Epidermal melanocyte (primary cell): ENCODE data around the gene VDAC2.
"Not testable (repeated sequence)": the region's sequence is repeated elsewhere in the genome, so short reads cannot be mapped to it uniquely, and the experiment has no call there.

ENCODE experiments used
- DNase-seq: peaks from one replicate; pipeline ENCODE4 v3.0.0; 2011; ENCODE audit warnings: low spot score; ENCODE audit not compliant: insufficient read length

The VDAC2 gene, protein sequence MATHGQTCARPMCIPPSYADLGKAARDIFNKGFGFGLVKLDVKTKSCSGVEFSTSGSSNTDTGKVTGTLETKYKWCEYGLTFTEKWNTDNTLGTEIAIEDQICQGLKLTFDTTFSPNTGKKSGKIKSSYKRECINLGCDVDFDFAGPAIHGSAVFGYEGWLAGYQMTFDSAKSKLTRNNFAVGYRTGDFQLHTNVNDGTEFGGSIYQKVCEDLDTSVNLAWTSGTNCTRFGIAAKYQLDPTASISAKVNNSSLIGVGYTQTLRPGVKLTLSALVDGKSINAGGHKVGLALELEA

GRCh38 chr10:75210282-75211006 lies at the start of gene VDAC2:
Gene VDAC2, plus strand, starts transcription at chr10:75210796. Its CDS starts 363 bp downstream, at chr10:75211159.
- DNase-seq: peak; percentile 85

- DNase-seq: no peak
Measured at GRCh38 chr10:75165684-75166622, 44.6 kb upstream of the VDAC2 start.

GRCh38 chr10:75166623-75166972 lies 44.0 kb upstream of the VDAC2 start:
- DNase-seq: no peak

- no peak for DNase-seq
Measured at GRCh38 chr10:75168275-75168674, 42.3 kb upstream of the VDAC2 start.

GRCh38 chr10:75170215-75170614 lies 40.4 kb upstream of the VDAC2 start:
- DNase-seq: no peak

- DNase-seq: no peak
Measured at GRCh38 chr10:75175046-75175445, 35.5 kb upstream of the VDAC2 start.

- DNase-seq: no peak
Measured at GRCh38 chr10:75176046-75176445, 34.5 kb upstream of the VDAC2 start.

- no peak for DNase-seq
Measured at GRCh38 chr10:75176736-75177135, 33.9 kb upstream of the VDAC2 start.

DNA sequence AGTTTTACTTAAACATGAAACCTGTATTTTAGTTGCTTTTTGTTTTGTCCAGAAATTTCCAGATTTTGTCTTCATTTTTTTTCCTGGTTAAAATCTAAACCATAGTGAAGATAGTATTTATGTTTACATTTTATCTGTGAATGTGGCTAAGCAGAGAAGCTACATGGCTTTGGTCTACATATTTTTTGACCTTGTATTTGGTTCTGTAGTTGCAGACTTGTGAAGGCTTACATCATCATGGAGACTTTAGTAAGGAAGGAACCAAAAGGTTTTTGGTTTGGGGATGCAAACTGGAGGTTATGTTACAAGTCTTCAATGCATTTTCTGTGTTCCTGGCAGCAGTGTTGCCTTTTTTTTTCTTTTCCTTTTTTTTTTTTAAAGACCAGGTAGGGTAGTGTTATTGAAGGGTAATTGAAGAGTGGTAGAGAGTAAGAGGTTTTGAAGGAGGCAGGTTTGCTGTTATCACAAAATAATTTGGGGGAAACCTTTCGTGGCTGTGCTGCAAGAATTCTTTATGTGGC lies 30.9 kb upstream of the VDAC2 start:
- DNase-seq: no peak

GRCh38 chr10:75180592-75180991 lies 30.0 kb upstream of the VDAC2 start:
- no peak for DNase-seq

- no peak for DNase-seq
Measured at GRCh38 chr10:75181073-75181472, 29.5 kb upstream of the VDAC2 start.

- DNase-seq: no peak
Measured at GRCh38 chr10:75186310-75186709, 24.3 kb upstream of the VDAC2 start.

DNA sequence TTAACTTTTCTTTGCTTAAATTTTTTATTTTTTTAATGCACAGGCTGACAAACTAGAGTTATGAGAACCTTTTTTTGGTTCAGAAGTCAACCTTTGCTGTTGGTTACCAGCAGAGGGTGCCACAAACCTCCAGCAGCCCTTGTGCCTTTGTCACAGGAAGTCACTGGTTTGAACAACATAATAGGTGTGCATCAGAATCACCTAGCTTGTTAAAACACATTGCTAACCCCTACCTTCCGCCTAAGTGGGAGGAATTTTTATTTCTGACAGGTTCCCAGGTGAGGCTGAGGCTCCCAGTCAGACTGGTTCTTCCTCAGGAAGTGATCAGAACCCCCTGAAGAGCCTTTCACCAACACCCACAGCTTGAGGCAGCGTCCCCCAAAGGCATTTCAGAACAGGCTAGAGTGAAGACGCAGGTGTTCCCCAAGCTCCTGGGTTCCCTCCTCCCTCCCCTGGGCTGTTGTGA lies 22.6 kb upstream of the VDAC2 start:
- DNase-seq: no peak

GRCh38 chr10:75188522-75188921 lies 22.1 kb upstream of the VDAC2 start:
- DNase-seq: not testable (repeated sequence)

- no peak for DNase-seq
Measured at GRCh38 chr10:75189266-75190096, 21.1 kb upstream of the VDAC2 start.

DNA sequence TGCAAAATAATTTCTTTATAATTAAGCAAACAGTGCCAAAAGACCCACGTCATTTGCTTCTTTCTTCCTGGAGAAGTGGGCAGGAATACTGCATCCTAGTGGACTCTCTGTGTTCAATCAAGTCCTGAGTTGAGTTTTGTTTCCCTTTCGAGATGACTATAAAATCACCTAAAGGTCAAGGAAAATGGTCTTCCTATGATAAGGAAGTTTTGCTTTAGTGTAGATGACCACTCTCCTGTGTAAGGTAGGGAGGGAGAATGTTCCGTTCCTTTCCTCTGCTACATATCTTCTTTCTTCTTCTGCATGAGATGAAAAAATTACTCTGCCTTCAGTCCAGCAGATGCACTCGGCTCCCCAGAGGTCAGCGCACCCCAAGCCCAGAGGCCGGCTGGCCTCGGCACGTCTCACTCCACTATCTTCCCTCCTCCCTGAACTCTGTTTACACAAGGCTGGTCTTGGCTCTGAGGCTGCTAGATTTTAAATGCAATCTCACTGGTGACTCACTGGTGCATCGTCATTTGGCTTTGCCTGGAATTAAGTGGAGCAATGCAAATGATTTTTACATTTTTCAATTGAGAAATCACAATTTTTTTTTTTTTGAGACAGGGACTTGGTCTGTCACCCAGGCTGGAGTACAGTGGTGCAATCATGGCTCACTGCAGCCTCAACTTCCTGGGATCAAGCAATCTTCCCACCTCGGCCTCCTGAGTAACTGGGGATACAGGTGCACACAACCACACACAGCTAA lies 18.6 kb upstream of the VDAC2 start:
- DNase-seq: no peak

GRCh38 chr10:75194625-75195024 lies 16.0 kb upstream of the VDAC2 start:
- not testable (repeated sequence) for DNase-seq

DNA sequence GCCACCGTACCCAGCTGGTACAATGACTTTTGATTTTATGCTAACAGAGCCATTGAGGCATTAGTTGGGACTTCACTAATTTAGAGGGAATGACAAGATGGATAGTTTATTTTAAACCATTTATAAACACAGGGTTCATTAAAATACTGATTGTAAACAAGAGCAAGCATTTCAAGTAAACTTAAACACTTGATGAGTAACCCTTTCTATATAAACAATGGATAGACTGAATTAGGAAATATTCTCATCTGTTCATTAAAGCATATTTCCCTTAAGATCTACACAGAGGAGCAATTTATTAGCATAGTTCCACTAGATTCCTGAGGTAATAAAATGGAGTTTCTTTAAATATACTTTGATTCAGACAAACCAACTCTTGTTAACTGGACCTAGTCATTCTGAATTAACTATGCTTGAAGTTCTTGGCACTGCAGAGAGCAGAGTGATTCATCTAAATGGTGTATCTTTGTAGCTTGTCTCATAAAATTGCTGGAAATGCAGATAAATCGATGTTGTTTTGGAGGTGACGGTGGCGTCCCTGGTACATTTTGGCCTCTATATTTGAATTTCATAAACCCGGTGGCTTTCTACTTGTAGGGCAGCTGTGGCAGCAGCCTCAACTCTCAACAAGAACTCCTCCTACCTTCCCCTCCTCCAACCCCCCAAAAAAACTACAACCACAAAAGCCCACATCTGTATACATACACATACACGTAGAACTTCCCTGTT lies 15.4 kb upstream of the VDAC2 start:
- DNase-seq: peak; percentile 76

- no peak for DNase-seq
Measured at GRCh38 chr10:75197066-75197465, 13.5 kb upstream of the VDAC2 start.
